Measurements from ENCODE around the gene TFF2.

TFF2 gene

GRCh38 chr21:42317826-42318746 lies 32.7 kb downstream of the TFF2 start:
- DNase-seq = no peak

- DNase-seq = peak; percentile 12
Observed at GRCh38 chr21:42317341-42317741, 33.5 kb downstream of the TFF2 start.

- no peak for DNase-seq
Observed at GRCh38 chr21:42316891-42317290, 33.9 kb downstream of the TFF2 start.

GRCh38 chr21:42315296-42315891 lies 35.4 kb downstream of the TFF2 start, which contains the start of gene TFF3:
Gene TFF3, minus strand, starts transcription at chr21:42315409. Its CDS starts 35 bp downstream, at chr21:42315374.
- peak; percentile 48 for DNase-seq

GRCh38 chr21:42314616-42315295 lies 36.0 kb downstream of the TFF2 start:
- DNase-seq = no peak

GRCh38 chr21:42313501-42313969 lies 37.3 kb downstream of the TFF2 start:
- no peak for DNase-seq

- DNase-seq = no peak
Observed at GRCh38 chr21:42312626-42313104, 38.1 kb downstream of the TFF2 start.

- no peak for DNase-seq
Observed at GRCh38 chr21:42311816-42312625, 38.8 kb downstream of the TFF2 start.

- DNase-seq = no peak
Observed at GRCh38 chr21:42311160-42311559, 39.6 kb downstream of the TFF2 start.

- DNase-seq = no peak
Observed at GRCh38 chr21:42310411-42311001, 40.3 kb downstream of the TFF2 start.

GRCh38 chr21:42309753-42310213 lies 41.0 kb downstream of the TFF2 start:
- peak; percentile 54 for DNase-seq

- no peak for DNase-seq
Observed at GRCh38 chr21:42308914-42309752, 41.7 kb downstream of the TFF2 start.

- no peak for DNase-seq
Observed at GRCh38 chr21:42308161-42308913, 42.5 kb downstream of the TFF2 start.

- DNase-seq = no peak
Observed at GRCh38 chr21:42307106-42307505, 43.7 kb downstream of the TFF2 start.

- DNase-seq = no peak
Observed at GRCh38 chr21:42306366-42307035, 44.3 kb downstream of the TFF2 start.

- no peak for DNase-seq
Observed at GRCh38 chr21:42305707-42306147, 45.1 kb downstream of the TFF2 start.

GRCh38 chr21:42304556-42305454 lies 46.0 kb downstream of the TFF2 start:
- DNase-seq = no peak

GRCh38 chr21:42303443-42303842 lies 47.4 kb downstream of the TFF2 start:
- no peak for DNase-seq

Measured in NCI-H1436 (cell line).